ENCODE measurements around the gene KIAA1586. TPM values are rescaled to one million over a fixed set of nuclear protein-coding genes. Genes with fewer than 3 reads are reported as not detected.
"Not testable (repeated sequence)": the region's sequence is repeated elsewhere in the genome, so short reads cannot be mapped to it uniquely, and the experiment has no call there.

The KIAA1586 gene, protein sequence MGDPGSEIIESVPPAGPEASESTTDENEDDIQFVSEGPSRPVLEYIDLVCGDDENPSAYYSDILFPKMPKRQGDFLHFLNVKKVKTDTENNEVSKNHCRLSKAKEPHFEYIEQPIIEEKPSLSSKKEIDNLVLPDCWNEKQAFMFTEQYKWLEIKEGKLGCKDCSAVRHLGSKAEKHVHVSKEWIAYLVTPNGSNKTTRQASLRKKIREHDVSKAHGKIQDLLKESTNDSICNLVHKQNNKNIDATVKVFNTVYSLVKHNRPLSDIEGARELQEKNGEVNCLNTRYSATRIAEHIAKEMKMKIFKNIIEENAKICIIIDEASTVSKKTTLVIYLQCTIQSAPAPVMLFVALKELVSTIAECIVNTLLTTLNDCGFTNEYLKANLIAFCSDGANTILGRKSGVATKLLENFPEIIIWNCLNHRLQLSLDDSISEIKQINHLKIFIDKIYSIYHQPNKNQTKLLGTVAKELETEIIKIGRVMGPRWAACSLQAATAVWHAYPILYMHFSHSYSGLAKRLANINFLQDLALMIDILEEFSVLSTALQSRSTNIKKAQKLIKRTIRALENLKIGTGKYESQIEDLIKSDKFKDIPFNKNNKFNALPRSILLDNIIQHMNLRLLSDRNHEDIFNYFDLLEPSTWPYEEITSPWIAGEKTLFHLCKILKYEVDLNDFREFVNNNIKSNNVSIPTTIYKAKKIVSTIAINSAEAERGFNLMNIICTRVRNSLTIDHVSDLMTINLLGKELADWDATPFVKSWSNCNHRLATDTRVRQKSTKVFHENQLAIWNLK
- 7.2 and 7.5 TPM in 2 replicates for total RNA-seq

GRCh38 chr6:57046332-57047256 lies at the start of gene KIAA1586:
KIAA1586 (plus strand) TSS chr6:57046693; CDS start chr6:57046756, 63 bp downstream.
- peak; percentile 25 for DNase-seq (ENCODE audit: low read depth)
- H3K4me3 ChIP-seq (ENCODE audit: low read depth, low read length): peak within 1 kb of the TSS; percentile 76

DNA sequence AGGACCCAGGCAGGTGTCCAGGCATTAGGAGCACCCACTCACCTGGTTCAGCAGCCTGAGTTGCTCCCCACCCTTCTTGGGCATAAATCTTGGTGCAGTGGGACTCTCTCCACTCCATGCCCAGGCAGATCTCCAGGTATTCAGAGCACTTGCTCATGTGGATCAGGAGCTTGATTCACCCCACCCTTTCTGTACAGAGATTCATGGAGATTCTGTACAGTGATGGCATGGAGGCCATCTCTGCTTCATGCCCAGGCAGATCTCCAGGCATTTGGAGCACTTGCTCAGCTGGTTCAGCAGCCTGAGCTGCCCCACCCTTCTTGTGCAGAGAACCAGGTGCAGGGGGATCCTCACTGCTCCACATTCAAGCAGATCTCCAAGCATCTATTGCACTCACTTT lies 47.4 kb upstream of the KIAA1586 start:
- TF ChIP-seq, protein P1, sequence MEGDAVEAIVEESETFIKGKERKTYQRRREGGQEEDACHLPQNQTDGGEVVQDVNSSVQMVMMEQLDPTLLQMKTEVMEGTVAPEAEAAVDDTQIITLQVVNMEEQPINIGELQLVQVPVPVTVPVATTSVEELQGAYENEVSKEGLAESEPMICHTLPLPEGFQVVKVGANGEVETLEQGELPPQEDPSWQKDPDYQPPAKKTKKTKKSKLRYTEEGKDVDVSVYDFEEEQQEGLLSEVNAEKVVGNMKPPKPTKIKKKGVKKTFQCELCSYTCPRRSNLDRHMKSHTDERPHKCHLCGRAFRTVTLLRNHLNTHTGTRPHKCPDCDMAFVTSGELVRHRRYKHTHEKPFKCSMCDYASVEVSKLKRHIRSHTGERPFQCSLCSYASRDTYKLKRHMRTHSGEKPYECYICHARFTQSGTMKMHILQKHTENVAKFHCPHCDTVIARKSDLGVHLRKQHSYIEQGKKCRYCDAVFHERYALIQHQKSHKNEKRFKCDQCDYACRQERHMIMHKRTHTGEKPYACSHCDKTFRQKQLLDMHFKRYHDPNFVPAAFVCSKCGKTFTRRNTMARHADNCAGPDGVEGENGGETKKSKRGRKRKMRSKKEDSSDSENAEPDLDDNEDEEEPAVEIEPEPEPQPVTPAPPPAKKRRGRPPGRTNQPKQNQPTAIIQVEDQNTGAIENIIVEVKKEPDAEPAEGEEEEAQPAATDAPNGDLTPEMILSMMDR (conservative IDR thresholded peaks at IDR 0.05; ENCODE audit: low read depth, low read length): no peak
- DNase-seq (ENCODE audit: low read depth): no peak

GRCh38 chr6:56999748-57000147 lies 46.7 kb upstream of the KIAA1586 start:
- H3K4me3 ChIP-seq (ENCODE audit: low read depth, low read length); DNase-seq (ENCODE audit: low read depth): not testable (repeated sequence)

More for the DNA sequence above, 47.4 kb upstream of the KIAA1586 start:
- H3K4me3 ChIP-seq (ENCODE audit: low read depth, low read length): no peak overlapping the region

GRCh38 chr6:57002197-57002596 lies 44.3 kb upstream of the KIAA1586 start:
- DNase-seq (ENCODE audit: low read depth): no peak
- H3K4me3 ChIP-seq (ENCODE audit: low read depth, low read length): no peak overlapping the region
- TF ChIP-seq, protein P1 (conservative IDR thresholded peaks at IDR 0.05; ENCODE audit: low read depth, low read length): no peak

GRCh38 chr6:57004292-57004691 lies 42.2 kb upstream of the KIAA1586 start:
- TF ChIP-seq, protein P1 (conservative IDR thresholded peaks at IDR 0.05; ENCODE audit: low read depth, low read length): no peak
- no peak for DNase-seq (ENCODE audit: low read depth)

DNA sequence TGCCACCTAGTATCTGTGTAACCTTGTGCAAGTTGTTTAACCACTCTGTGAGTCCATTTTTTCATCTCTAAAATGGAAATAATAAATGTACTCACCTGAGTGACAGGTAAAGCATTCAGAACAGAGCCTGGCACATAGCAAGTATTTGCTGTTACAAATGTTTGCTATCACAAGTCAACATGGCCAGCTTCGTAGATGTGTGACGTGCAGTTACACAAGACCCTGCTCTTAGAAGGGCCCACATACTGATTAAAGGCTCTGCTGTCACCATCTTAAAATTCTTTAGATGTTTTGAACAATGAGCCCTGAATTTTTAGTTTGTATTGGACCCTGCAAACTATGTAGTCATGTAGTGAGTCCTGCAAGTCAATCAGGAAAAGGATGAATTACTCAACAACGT lies 40.4 kb upstream of the KIAA1586 start:
- H3K4me3 ChIP-seq (ENCODE audit: low read depth, low read length): no peak overlapping the region
- DNase-seq (ENCODE audit: low read depth): no peak
- TF ChIP-seq, protein P1 (conservative IDR thresholded peaks at IDR 0.05; ENCODE audit: low read depth, low read length): no peak

More at GRCh38 chr6:57004292-57004691, 42.2 kb upstream of the KIAA1586 start:
- H3K4me3 ChIP-seq (ENCODE audit: low read depth, low read length): no peak overlapping the region

- not testable (repeated sequence) for DNase-seq (ENCODE audit: low read depth); H3K4me3 ChIP-seq (ENCODE audit: low read depth, low read length)
Observed at GRCh38 chr6:57008069-57008468, 38.4 kb upstream of the KIAA1586 start.

GRCh38 chr6:57013521-57013926 lies 33.0 kb upstream of the KIAA1586 start:
- peak; percentile 77 for DNase-seq (ENCODE audit: low read depth)
- no peak overlapping the region for H3K4me3 ChIP-seq (ENCODE audit: low read depth, low read length)
- TF ChIP-seq, protein P1 (conservative IDR thresholded peaks at IDR 0.05; ENCODE audit: low read depth, low read length): no peak
